HG03135 (cell line): Measurements from ENCODE around the gene NXPH1.

Source experiments
- ATAC-seq: cut with Tn5 transposase; IDR thresholded peaks from one replicate; pipeline ENCODE4 v1.9.1; 2021; ENCODE audit warnings: mild to moderate bottlenecking, moderate library complexity; ENCODE audit not compliant: unreplicated experiment

The NXPH1 gene

DNA sequence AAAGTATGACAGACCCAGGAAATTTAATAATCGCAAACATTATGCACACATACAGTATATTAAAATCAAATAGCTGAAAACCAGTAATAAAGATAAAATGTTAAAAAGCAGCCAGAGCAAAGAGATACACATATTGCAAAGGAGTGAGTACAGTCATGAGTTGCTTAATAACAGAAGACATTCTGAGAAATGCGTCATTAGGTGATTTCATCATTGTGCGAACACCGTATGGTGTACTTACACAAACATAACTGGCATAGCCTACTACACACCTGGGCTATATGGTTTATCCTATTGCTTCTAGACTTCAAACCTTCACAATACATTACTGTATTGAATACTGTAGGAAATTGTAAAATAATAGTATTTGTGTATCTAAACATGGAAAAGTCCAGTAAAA, 367.6 kb downstream of the NXPH1 start:
- ATAC-seq, result no peak
